GM12872 (cell line): Measurements from ENCODE around the gene GM2A.
A peak's percentile ranks its signal among the peaks of the same experiment; 100 is the strongest.

Experiments
- CTCF ChIP-seq: IDR thresholded peaks from 3 replicates; pipeline ENCODE4 v1.5.1; 2011; ENCODE audit warnings: low read depth, mild to moderate bottlenecking, low read length, moderate library complexity; ENCODE audit not compliant: insufficient read depth

GM2A gene

GRCh38 chr5:151222054-151222789 lies 30.8 kb upstream of the GM2A start:
- TF ChIP-seq CTCF: no peak

GRCh38 chr5:151222790-151223446 lies 30.1 kb upstream of the GM2A start:
- 0 out of 3 replicates have a peak, but pooled peaks have one; percentile 18 for TF ChIP-seq CTCF

GRCh38 chr5:151223447-151224264 lies 29.3 kb upstream of the GM2A start, which contains the start of gene CCDC69:
Gene CCDC69, minus strand, starts transcription at chr5:151224092. Its CDS starts 122 bp downstream, at chr5:151223970.
- 0 out of 3 replicates have a peak, but pooled peaks have one; percentile 9 for TF ChIP-seq CTCF

GRCh38 chr5:151224372-151224771 lies 28.6 kb upstream of the GM2A start:
- TF ChIP-seq CTCF: no peak

- TF ChIP-seq CTCF: no peak
Measured at GRCh38 chr5:151225071-151225470, 27.9 kb upstream of the GM2A start.

- no peak for TF ChIP-seq CTCF
Measured at GRCh38 chr5:151225475-151225874, 27.5 kb upstream of the GM2A start.

- no peak for TF ChIP-seq CTCF
Measured at GRCh38 chr5:151227918-151228447, 25.0 kb upstream of the GM2A start.
